M059J (cell line): ENCODE measurements around the gene ZFC3H1. TPM values are rescaled to one million over a fixed set of nuclear protein-coding genes. Genes with fewer than 3 reads are reported as not detected.
A peak's percentile ranks its signal among the peaks of the same experiment; 100 is the strongest.
"Not testable (repeated sequence)": the region's sequence is repeated elsewhere in the genome, so short reads cannot be mapped to it uniquely, and the experiment has no call there.

Experiments used
- DNase-seq: peaks from one replicate; pipeline ENCODE4 v3.0.0-alpha.2; 2012; ENCODE audit warnings: low read depth
- total RNA-seq: library from RNA; depleted of rRNA; stranded (reverse); fragments of >200 nt; shearing (Covaris generic); gene quantifications from 2 replicates; pipeline ENCODE4 v1.2.3, GENCODE V29; 2014; rRNA removed

The ZFC3H1 gene
- total RNA-seq, 1 experiment from 2014 or later = 7.0 TPM

DNA sequence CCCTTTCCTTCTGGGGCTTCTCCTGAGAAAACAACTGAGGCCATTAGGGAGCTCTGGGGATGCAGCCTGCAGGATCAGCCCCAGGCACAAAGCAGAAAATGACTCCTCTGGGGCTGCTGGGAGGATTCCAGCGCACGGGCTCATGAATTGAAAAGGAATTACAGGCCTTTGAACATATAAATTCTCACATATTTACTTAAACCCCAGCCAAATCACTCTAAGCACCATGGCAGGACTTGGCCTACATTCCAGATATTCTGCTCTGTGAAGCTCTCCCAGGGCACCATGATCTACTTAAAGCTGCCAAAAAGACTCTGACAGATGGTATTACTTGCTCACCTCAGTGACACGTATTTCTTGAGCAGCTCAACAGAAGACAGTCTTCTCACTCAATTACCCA, 87.2 kb downstream of the ZFC3H1 start:
- peak; percentile 9 for DNase-seq

DNA sequence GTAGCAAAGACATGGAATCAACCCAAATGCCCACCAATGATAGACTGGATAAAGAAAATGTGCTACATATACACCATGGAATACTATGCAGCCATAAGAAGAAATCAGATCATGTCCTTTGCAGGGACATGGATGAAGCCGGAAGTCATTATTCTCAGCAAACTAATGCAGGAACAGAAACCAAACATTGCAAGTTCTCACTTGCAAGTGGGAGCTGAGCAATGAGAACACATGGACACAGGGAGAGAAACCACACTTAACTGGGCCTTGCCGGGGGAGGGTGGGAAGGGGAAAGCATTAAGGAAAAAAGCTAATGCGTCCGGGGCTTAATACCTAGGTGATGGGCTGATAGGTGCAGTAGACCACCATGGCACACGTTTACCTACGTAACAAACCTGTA, 93.8 kb downstream of the ZFC3H1 start:
- not testable (repeated sequence) for DNase-seq

DNA sequence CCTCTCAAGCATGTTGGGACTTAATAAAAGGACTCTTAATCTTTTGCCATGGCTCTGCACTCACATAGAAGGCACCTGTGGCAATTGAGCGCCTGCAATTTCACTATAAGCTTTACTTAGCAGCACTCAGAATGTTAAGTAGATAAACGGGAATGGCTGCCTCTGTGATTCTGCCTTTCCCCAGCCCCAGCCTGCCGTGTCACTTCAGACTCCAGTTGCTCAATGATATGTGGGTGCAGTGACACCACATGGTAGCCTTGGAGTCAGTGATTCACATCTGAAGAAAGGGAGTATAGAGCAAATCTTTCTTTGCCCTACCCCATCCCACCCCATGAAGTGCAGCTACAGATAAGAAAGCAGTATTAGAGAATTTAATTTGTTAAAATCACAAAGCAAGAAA, 96.1 kb downstream of the ZFC3H1 start:
- no peak for DNase-seq

DNA sequence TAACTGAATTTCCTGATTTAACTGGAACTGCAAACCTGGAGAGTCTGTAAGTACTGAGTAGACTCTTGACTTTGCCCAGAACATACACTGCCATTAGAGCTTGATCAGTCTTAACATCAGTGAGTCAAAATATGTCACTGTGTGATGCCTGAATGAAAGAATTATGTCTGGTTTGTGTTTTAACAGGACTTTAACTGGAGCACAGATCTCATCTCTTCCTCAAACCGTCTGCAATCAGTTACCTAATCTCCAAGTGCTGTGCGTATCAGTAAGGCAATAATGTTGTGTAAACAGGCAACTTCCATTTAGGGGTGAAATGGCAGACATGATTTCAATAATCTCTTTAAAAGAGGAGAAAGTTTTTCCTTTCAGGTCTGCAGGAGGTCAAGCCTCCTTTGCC, 97.0 kb downstream of the ZFC3H1 start:
- no peak for DNase-seq

DNA sequence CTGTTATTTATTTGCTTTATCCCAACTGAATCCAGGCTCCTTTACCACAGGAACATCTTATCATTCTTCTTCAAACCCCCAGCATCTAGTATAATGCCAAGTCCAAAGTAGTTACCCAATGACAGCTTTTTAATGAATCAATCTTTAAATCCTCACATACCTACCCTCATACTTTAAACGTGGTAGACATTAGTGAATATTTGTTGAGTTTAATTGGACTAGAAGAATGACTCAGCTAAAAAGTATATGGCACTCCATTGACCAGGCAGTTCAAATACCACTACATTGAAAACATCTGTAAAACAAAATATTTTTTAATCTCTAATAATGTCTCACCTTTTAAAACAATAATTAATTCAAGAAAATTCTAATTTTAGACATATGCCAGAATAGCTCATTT, 98.1 kb downstream of the ZFC3H1 start:
- DNase-seq = no peak

DNA sequence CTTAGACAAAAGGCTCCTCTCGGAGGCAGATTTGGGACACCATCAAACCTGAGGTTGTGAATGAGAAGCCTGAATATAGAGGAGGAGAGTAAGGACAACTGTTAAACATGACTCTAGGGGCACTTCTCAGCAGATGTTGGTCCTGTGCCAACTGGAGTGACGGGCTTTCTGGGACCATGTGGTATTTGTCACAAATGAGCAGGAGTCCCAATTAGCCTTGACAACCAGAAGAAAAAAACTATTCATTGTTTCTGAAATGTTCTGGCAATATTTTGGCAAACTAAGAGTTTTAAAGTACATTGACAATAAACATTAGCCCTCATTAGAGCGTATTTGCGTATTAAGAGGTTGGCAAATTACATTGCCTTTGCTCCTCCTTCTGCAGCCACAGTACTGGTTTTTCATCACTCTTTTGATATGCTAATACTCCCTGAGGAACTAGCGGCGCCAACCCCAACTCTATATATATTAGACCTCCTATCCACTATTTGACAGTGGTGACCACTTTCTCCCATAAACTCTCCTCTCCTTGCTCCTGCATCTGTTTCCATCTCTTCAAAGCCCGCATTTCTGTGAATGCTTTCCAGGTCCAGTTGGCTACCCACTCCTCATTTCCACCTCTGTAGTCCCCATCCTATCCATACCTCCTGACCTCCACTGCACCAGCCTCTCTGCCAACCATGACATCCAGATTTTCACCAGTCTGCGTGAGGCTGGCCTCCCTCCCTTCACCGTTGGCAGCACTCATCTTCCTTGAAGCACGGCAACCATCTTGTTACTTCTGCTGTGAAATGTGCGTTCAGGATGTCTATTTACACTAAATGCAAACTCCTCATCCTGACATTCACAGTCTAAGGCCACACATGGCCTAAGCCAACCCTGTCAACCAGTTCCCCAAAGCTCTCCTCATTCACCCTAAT, 100.7 kb downstream of the ZFC3H1 start:
- DNase-seq = no peak

Other genes with a start within 250 kb of the ZFC3H1 start
- gene LGR5, start 224.1 kb downstream of the ZFC3H1 start, total RNA-seq = 0.07 and 0.49 TPM in 2 replicates
- 2.0 and 4.2 TPM in 2 replicates for gene THAP2, start 453 bp upstream of the ZFC3H1 start, total RNA-seq
- 23.4 and 28.6 TPM in 2 replicates for gene TMEM19, start 22.2 kb upstream of the ZFC3H1 start, total RNA-seq
- 13.8 and 35.9 TPM in 2 replicates for gene RAB21, start 91.0 kb upstream of the ZFC3H1 start, total RNA-seq
- gene TBC1D15, start 175.9 kb upstream of the ZFC3H1 start, total RNA-seq = 8.6 and 17.6 TPM in 2 replicates